GM20000 (cell line): Measurements from ENCODE around the gene FOXO4.

ENCODE experiments used
- DNase-seq: peaks from one replicate; pipeline ENCODE4 v3.0.0; 2012; ENCODE audit warnings: low spot score
- CTCF ChIP-seq: IDR thresholded peaks from 2 replicates; pipeline ENCODE4 v1.5.1; 2012; ENCODE audit warnings: mild to moderate bottlenecking, control low read depth; ENCODE audit errors: extremely low read depth, missing control alignments

FOXO4 gene

GRCh38 chrX:71067712-71068043, 28.0 kb upstream of the FOXO4 start:
- TF ChIP-seq CTCF, result no peak
- no peak for DNase-seq

- DNase-seq, result peak; percentile 89
Observed at GRCh38 chrX:71068044-71068918, 27.4 kb upstream of the FOXO4 start, which contains the start of gene SNX12. Gene SNX12, minus strand, starts transcription at chrX:71068334. Its CDS starts 28 bp downstream, at chrX:71068306.

DNA sequence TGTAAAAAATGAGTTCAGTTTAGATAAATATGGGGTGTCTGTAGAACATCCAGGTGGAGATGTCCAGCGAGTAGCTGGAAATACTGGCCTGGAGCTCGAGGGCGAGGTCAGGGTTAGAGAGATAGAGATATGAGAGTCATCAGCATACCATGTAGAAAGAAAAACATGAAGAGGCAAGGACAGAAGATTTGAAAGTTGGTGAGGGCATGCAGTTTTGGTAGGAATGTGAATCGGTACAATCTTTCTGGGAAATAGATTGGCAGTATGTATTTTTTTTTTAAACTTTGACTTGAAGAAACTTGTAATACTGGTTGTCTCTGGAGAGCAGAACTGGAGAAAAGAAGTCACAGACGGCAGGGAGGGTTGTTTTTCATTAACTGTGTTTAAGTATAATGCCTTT, 25.1 kb upstream of the FOXO4 start:
- no peak for DNase-seq
- no peak for TF ChIP-seq CTCF

More at GRCh38 chrX:71068044-71068918, 27.4 kb upstream of the FOXO4 start, which contains the start of gene SNX12:
- no peak for TF ChIP-seq CTCF

DNA sequence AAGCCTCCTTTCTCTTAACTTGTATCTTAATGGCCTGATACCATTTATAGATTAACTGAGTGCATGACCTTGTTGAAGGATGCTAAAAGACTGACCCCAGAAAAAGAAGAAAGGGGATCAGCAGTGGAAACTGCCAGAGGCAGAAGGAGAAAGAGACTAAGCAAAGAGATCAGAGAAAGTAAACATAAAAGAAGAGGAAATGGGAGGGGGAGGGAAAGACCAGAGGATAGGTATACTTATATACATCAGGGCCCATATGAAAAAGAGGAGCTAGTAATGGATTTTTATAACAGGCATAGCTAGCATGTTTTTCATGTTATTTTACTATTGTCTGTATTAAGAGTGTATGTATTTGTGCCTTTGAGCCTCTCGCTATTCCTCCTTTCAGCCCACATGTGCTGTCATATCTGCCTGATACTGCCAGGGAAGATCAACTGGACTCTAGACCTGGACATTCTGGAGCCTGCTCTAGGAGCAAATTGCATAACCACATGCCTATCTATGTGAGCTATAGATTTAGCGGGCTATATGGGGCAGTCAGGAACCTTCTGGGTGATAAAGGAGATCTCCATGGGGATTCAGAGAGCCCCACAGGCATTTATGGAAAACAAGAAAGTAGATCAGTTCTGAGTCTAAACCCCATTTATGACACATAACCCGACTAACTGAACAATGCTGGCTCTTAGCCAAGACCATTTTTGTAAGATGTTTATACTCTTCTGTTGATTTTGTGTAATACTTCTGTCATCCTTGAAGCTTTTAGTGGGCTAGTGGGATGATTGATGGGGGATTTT, 14.1 kb upstream of the FOXO4 start:
- no peak for TF ChIP-seq CTCF

DNA sequence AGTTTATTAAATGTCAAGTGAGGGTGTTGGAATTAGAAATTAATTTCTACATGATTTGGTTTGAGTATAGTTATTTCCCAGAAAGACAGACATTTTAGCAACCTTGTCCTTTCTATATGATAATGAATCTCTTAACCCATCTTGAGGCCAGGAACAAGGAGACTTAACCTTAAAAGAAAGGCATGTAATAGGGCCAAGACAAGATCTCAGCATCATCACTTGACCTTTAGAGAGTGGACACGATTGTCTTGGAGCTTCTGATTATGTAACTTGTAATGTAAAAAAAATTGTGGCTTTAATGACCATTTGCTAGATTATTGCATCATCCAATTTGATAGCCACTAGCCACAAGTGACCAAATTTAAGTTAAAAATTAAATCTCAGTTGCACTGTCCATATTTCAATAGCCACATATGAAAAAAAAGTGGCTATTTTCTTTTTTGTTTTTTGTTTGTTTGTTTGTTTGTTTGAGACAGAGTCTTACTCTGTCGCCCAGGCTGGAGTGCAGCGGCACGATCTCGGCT, 13.5 kb upstream of the FOXO4 start:
- no peak for TF ChIP-seq CTCF
- no peak for DNase-seq

More for the DNA sequence above, 14.1 kb upstream of the FOXO4 start:
- DNase-seq, result no peak

GRCh38 chrX:71082822-71083221, 12.8 kb upstream of the FOXO4 start:
- DNase-seq, result no peak
- TF ChIP-seq CTCF, result no peak

DNA sequence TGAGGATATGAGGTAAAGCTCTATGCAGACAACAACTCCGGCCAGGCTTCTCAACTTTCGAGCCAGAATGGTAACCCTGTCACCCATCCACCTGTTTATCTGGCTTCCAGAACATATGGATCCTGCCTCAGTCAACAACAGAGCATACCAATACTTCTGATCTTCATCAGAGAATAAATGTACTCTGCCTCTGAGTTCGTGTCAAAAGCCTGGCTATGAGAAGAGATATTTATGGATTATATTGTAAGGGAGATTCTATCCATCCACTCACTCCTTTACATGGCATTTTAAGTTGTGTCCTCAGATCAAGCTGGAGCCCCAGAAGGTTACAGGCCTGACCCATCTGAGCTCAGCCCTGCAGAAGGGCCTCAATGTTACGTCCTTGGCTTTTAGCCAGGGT, 9.8 kb upstream of the FOXO4 start:
- TF ChIP-seq CTCF, result no peak
- no peak for DNase-seq
